Melanocyte of skin (primary cell): ENCODE results near the gene BRD7. TPM values are rescaled to one million over a fixed set of nuclear protein-coding genes. Genes with fewer than 3 reads are reported as not detected.

ENCODE experiments used
- small RNA-seq, 2 donors: library from RNA; depleted of rRNA; stranded (forward); fragments of <200 nt; gene quantifications; one replicate each; pipeline ENCODE3, GENCODE V24; 2012
- total RNA-seq, 2 donors: library from RNA; depleted of rRNA; stranded (reverse); fragments of >200 nt; gene quantifications; 2 replicates each; pipeline ENCODE4 v1.2.3, GENCODE V29; 2012

BRD7 gene
- 10 to 100 TPM; 26.3 to 31.3 TPM for total RNA-seq

DNA sequence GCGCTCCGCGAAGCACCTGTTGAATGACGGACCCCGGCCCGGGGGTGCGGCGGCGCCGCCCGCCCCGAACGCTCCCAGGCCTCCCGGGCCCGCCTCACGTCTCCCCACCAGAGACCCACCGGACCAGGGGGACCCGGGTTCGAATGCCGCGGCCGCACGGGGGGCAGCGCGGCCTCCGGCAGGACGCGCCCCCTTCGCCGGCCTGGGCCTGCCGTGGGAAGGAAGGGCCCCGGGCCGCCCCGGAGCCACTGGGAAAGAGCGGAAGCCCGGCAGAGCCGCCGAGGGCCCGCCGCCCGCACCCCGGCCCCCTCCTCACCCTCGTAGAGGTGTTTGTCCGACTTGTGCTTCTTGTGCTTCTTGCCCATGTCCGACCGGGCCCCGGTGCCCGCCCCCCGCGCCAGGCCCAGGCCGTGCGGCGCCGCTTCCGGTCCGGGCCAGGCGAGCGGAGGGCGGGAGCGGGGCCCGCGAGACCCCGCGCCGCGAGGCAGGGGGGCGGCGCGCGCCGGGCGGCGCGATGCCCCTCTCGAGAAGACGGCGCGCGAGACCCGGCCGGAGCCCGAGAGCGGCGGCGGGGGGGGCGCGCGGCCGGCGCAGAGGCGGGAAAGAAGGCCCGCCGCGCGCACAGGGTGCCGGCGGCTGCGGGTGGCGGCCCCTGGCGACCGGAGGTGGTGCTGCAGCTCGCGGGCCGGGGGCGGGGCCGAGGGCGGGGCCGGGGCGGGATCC is at the start of gene BRD7:
Gene BRD7, minus strand, starts transcription at position 579 of the 723 bp plus-strand sequence. Its CDS starts 214 bp downstream, at position 365.

DNA sequence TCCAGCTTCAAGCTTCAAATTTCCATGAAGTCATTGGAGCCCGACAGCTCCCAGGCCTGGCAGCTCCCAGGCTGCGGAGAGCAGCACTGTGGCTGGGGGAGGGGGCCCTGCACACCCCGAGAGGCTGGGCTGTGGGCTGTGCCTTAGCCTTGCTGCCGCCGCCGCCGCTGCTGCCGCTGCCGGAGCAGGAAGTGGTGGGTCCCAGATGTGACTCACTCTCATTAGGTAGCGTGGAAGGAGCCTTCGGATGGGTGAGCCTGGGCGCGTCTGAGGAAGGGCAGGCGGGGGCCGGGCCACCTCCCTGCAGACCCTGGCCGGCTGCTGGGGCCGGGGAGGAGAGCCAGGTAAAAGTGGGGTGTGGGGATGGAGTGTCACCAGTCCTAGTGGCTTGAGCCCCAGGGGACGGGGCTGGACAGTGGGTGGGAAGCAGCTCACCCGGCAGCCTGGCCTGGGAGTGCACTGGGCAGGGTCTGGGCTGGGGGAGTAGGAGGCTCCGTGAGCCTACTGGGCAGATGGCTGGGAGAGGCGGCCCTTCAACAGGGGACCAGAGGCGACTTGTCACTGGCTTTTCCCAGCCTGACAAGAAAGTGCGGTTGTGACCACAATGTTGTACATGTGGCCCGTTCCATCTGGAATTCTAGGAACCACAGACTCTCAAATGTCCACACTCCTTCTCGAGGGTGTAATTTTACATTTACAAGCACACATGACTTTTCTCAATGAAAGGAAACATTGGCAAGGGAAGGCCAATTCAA is 102.3 kb downstream of the BRD7 start, which contains the start of gene ADCY7:
Gene ADCY7, plus strand, starts transcription at position 215 of the 755 bp plus-strand sequence. CDS start 21,629 bp downstream, outside the sequence.

Small RNA genes within 50 kb of the gene (small RNA-seq; reads per million reads assigned to genes)
- 0 reads per million in 2 donors for gene MIR6771

Other genes starting within 250 kb of the BRD7 start
- 10 to 100 TPM in 1 of 2 donors, 1 to 10 TPM in 1; 9.6 to 11.3 TPM for gene TENT4B, start 215.7 kb downstream of the BRD7 start, total RNA-seq
- 1 to 10 TPM; 3.4 to 9.3 TPM for gene ADCY7, start 102.4 kb downstream of the BRD7 start, total RNA-seq
- under 1 TPM; 0.33 to 0.69 TPM for gene NKD1, start 179.4 kb upstream of the BRD7 start, total RNA-seq